WTC11 (cell line): Measurements from ENCODE around the gene M1AP. TPM values are rescaled to one million over a fixed set of nuclear protein-coding genes. Genes with fewer than 3 reads are reported as not detected.

ENCODE experiments used
- ATAC-seq: fragments of 200-7000 bp; cut with Tn5 transposase; 2 replicates; pipeline ENCODE4 v1.10.0; 2021; ENCODE audit warnings: mild to moderate bottlenecking, moderate library complexity
- CTCF ChIA-PET: fragments of 300-600 bp; sonication (Branson Sonifier 250); formaldehyde crosslinking; loops from one replicate; lab custom pipeline; 2021; ENCODE audit warnings: antibody characterized with exemption; lab: Charles Lee
- POLR2A ChIA-PET: fragments of 350-600 bp; sonication (Branson Sonifier 250); formaldehyde crosslinking; loops from one replicate; lab custom pipeline; 2021; ENCODE audit warnings: antibody characterized with exemption; lab: Charles Lee
- DNase-seq: peaks from one replicate; pipeline ENCODE4 v3.0.0; 2021; ENCODE audit warnings: low spot score
- H3K27ac Mint-ChIP-seq: 2 replicates; pipeline ENCODE4 v1.8.0; 2021; ENCODE audit warnings: mixed read lengths
- H3K27me3 Mint-ChIP-seq: 2 replicates; pipeline ENCODE4 v1.8.0; 2021; ENCODE audit warnings: low read depth, mild to moderate bottlenecking, moderate library complexity, mixed read lengths
- H3K36me3 Mint-ChIP-seq: 2 replicates; pipeline ENCODE4 v1.8.0; 2021; ENCODE audit warnings: mixed read lengths
- H3K4me1 Mint-ChIP-seq: 2 replicates; pipeline ENCODE4 v1.8.0; 2022; ENCODE audit warnings: mixed read lengths
- H3K4me3 Mint-ChIP-seq: 2 replicates; pipeline ENCODE4 v1.8.0; 2021; ENCODE audit warnings: mild to moderate bottlenecking, moderate library complexity, mixed read lengths
- H3K9me3 Mint-ChIP-seq: 2 replicates; pipeline ENCODE4 v1.8.0; 2021; ENCODE audit warnings: mixed read lengths
- GTF2I ChIP-seq: fragments of 250-450 bp; sonication (Bioruptor Pico); conservative IDR thresholded peaks from 2 replicates; pipeline ENCODE4 v1.4.0; 2021; ENCODE audit warnings: mild to moderate bottlenecking
- HMGA2 ChIP-seq: fragments of 250-450 bp; sonication (Bioruptor Pico); IDR thresholded peaks from 2 replicates; pipeline ENCODE4 v1.4.0; 2021; ENCODE audit warnings: mild to moderate bottlenecking, moderate library complexity
- IRF2 ChIP-seq: sonication (generic); formaldehyde crosslinking; IDR thresholded peaks from 2 replicates; pipeline ENCODE4 v1.8.0; 2022; ENCODE audit warnings: low read depth, missing genetic modification reagents, borderline replicate concordance
- JUN ChIP-seq: sonication (generic); formaldehyde crosslinking; IDR thresholded peaks from 2 replicates; pipeline ENCODE4 v1.8.0; 2023; ENCODE audit warnings: mild to moderate bottlenecking, missing genetic modification reagents
- NR3C1 ChIP-seq: sonication (generic); formaldehyde crosslinking; conservative IDR thresholded peaks from 2 replicates; pipeline ENCODE4 v1.8.1; 2023; ENCODE audit warnings: low read depth, mild to moderate bottlenecking, missing genetic modification reagents
- TCF7 ChIP-seq: sonication (generic); formaldehyde crosslinking; IDR thresholded peaks from 2 replicates; pipeline ENCODE4 v1.8.0; 2022; ENCODE audit warnings: mild to moderate bottlenecking, low read depth, missing genetic modification reagents, moderate library complexity
- TP53 ChIP-seq: sonication (generic); formaldehyde crosslinking; IDR thresholded peaks from 2 replicates; pipeline ENCODE4 v1.8.1; 2023; ENCODE audit warnings: mild to moderate bottlenecking, missing genetic modification reagents
- ZBTB21 ChIP-seq: sonication (generic); formaldehyde crosslinking; IDR thresholded peaks from 2 replicates; pipeline ENCODE4 v1.8.1; 2023; ENCODE audit warnings: mild to moderate bottlenecking, missing genetic modification reagents, borderline replicate concordance
- ZNF138 ChIP-seq: sonication (generic); formaldehyde crosslinking; conservative IDR thresholded peaks from 2 replicates; pipeline ENCODE4 v1.8.1; 2022; ENCODE audit warnings: mild to moderate bottlenecking, moderate library complexity, missing genetic modification reagents
- ZNF263 ChIP-seq: sonication (generic); formaldehyde crosslinking; IDR thresholded peaks from 2 replicates; pipeline ENCODE4 v1.8.1; 2022; ENCODE audit warnings: low read depth, mild to moderate bottlenecking, moderate library complexity, missing genetic modification reagents
- ZNF281 ChIP-seq: sonication (generic); formaldehyde crosslinking; IDR thresholded peaks from 2 replicates; pipeline ENCODE4 v1.8.0; 2023; ENCODE audit warnings: mild to moderate bottlenecking, missing genetic modification reagents
- ZNF423 ChIP-seq: fragments of 250-450 bp; sonication (Bioruptor Pico); IDR thresholded peaks from 2 replicates; pipeline ENCODE4 v2.1.2; 2022; ENCODE audit warnings: mild to moderate bottlenecking, moderate library complexity
- ZNF425 ChIP-seq: fragments of 250-450 bp; sonication (Bioruptor Pico); conservative IDR thresholded peaks from 2 replicates; pipeline ENCODE4 v1.9.0; 2021; ENCODE audit warnings: mild to moderate bottlenecking
- ZNF671 ChIP-seq: fragments of 250-450 bp; sonication (Bioruptor Pico); IDR thresholded peaks from 2 replicates; pipeline ENCODE4 v1.8.0; 2021; ENCODE audit warnings: mild to moderate bottlenecking
- total RNA-seq: library from RNA; stranded (reverse); gene quantifications from 3 replicates; pipeline ENCODE4 v1.2.3, GENCODE V29; 2021
- TF ChIP-seq, protein P1 (sequence below): sonication (generic); formaldehyde crosslinking; IDR thresholded peaks from 2 replicates; pipeline ENCODE4 v1.8.1; 2023; ENCODE audit warnings: mild to moderate bottlenecking, missing genetic modification reagents, moderate library complexity
- TF ChIP-seq, protein P2 (sequence below): fragments of 250-450 bp; sonication (Bioruptor Pico); IDR thresholded peaks from 2 replicates; pipeline ENCODE4 v1.9.0; 2021; ENCODE audit warnings: mild to moderate bottlenecking, borderline replicate concordance
- TF ChIP-seq, protein P3 (sequence below): sonication (generic); formaldehyde crosslinking; IDR thresholded peaks from 2 replicates; pipeline ENCODE4 v1.8.1; 2023; ENCODE audit warnings: mild to moderate bottlenecking, missing genetic modification reagents, borderline replicate concordance
- TF ChIP-seq, protein P4 (sequence below): fragments of 250-450 bp; sonication (Bioruptor Pico); IDR thresholded peaks from 2 replicates; pipeline ENCODE4 v1.9.0; 2021; ENCODE audit warnings: moderate library complexity, mild to moderate bottlenecking, inconsistent platforms, borderline replicate concordance

The M1AP gene
- total RNA-seq, 1 experiment from 2014 or later, result 5.9 TPM

DNA sequence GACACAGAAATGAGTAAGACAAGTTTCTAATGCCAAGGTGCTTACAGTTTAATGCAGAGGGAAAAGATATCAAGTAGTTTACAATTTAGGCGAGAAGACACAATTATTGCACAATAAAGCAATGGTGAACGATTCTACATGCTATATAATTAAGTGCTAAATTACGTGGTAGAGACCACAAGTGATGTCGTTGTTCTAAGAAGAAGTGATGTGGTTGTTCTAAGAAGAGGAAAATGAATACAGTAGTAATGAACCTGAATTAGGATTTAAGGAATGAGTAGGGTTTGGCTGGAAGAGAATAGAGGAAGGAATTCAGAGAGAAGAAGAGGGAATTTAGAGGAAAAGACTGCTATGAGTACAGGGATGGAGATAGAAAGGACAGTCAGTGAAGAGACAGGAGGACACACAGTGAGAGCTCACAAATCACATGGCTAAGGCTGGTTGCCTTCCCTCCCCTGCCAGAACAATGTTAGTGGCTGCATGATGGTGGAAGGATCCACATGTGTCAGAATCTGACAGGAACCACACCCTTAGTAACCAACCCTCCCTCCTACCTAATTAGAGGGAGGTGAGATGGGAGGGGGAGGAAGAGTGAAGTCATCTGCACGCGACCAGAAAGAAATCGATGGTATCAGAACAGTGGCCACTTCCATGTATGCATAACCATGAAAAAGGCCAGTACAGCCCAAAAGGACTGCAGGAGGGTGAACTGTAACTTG is 44.7 kb downstream of the M1AP start (continued):
- TF ChIP-seq ZNF281 (CRISPR knock-in tag), result no peak

DNA sequence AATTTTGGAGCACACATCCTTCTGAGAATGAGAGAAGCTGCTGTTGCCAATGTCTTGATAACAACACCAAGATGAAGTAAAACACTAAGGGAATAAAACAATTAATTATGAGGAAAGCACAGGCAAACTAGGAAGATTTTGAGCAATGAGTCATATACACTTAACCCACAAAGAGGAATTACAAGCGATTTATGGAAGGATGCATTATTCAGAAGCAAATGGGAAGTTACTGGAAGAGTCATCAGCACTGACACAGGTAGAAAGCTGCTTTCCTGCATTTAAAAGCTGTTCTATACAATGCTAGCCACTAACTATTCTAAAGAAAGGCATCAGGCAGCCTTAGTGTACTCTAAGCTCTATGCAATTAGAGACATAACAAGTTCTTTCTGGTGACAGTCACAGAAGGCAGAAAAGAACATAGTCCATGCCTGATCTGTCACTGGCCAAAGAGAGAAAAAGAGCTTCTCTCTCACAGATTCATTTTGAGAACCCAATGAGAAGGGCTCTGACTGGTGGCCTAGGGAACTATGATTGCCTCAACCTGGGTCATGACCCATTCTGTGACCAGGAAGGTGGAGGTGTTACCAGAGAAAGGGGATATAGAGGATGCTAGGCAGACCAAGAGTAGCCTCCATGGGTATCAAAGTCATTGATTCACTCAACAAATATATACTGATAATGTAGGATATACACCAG is 45.4 kb downstream of the M1AP start:
- no peaks in the 10 kb centered on the region for H3K9me3 Mint-ChIP-seq
- ChIA-PET CTCF (no interaction called here), POLR2A (no interaction called here)
- H3K4me1 Mint-ChIP-seq, result no peaks in the 10 kb centered on the region
- no peak for DNase-seq
- no peak overlapping the region for H3K4me3 Mint-ChIP-seq
- ATAC-seq, result no peak
- peaks cover 8% of the 10 kb centered on the region for H3K27me3 Mint-ChIP-seq
- no peak overlapping the region for H3K27ac Mint-ChIP-seq
- no peaks in the 10 kb centered on the region for H3K36me3 Mint-ChIP-seq
- TF ChIP-seq ZNF138 (CRISPR knock-in tag), result no peak
- no peak for TF ChIP-seq ZNF263 (CRISPR knock-in tag)
- no peak for TF ChIP-seq TP53 (CRISPR knock-in tag)
- TF ChIP-seq ZNF425 (CRISPR knock-in tag), result no peak
- TF ChIP-seq ZNF671 (CRISPR knock-in tag), result no peak
- TF ChIP-seq, protein P1, sequence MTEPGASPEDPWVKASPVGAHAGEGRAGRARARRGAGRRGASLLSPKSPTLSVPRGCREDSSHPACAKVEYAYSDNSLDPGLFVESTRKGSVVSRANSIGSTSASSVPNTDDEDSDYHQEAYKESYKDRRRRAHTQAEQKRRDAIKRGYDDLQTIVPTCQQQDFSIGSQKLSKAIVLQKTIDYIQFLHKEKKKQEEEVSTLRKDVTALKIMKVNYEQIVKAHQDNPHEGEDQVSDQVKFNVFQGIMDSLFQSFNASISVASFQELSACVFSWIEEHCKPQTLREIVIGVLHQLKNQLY (CRISPR knock-in tag), result no peak
- TF ChIP-seq, protein P2, sequence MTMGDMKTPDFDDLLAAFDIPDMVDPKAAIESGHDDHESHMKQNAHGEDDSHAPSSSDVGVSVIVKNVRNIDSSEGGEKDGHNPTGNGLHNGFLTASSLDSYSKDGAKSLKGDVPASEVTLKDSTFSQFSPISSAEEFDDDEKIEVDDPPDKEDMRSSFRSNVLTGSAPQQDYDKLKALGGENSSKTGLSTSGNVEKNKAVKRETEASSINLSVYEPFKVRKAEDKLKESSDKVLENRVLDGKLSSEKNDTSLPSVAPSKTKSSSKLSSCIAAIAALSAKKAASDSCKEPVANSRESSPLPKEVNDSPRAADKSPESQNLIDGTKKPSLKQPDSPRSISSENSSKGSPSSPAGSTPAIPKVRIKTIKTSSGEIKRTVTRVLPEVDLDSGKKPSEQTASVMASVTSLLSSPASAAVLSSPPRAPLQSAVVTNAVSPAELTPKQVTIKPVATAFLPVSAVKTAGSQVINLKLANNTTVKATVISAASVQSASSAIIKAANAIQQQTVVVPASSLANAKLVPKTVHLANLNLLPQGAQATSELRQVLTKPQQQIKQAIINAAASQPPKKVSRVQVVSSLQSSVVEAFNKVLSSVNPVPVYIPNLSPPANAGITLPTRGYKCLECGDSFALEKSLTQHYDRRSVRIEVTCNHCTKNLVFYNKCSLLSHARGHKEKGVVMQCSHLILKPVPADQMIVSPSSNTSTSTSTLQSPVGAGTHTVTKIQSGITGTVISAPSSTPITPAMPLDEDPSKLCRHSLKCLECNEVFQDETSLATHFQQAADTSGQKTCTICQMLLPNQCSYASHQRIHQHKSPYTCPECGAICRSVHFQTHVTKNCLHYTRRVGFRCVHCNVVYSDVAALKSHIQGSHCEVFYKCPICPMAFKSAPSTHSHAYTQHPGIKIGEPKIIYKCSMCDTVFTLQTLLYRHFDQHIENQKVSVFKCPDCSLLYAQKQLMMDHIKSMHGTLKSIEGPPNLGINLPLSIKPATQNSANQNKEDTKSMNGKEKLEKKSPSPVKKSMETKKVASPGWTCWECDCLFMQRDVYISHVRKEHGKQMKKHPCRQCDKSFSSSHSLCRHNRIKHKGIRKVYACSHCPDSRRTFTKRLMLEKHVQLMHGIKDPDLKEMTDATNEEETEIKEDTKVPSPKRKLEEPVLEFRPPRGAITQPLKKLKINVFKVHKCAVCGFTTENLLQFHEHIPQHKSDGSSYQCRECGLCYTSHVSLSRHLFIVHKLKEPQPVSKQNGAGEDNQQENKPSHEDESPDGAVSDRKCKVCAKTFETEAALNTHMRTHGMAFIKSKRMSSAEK, result no peak
- TF ChIP-seq JUN, result no peak
- no peak for TF ChIP-seq IRF2 (CRISPR knock-in tag)
- no peak for TF ChIP-seq ZBTB21
- TF ChIP-seq NR3C1, result no peak
- no peak for TF ChIP-seq GTF2I (CRISPR knock-in tag)
- no peak for TF ChIP-seq ZNF423 (CRISPR knock-in tag)
- no peak for TF ChIP-seq TCF7
- TF ChIP-seq, protein P3, sequence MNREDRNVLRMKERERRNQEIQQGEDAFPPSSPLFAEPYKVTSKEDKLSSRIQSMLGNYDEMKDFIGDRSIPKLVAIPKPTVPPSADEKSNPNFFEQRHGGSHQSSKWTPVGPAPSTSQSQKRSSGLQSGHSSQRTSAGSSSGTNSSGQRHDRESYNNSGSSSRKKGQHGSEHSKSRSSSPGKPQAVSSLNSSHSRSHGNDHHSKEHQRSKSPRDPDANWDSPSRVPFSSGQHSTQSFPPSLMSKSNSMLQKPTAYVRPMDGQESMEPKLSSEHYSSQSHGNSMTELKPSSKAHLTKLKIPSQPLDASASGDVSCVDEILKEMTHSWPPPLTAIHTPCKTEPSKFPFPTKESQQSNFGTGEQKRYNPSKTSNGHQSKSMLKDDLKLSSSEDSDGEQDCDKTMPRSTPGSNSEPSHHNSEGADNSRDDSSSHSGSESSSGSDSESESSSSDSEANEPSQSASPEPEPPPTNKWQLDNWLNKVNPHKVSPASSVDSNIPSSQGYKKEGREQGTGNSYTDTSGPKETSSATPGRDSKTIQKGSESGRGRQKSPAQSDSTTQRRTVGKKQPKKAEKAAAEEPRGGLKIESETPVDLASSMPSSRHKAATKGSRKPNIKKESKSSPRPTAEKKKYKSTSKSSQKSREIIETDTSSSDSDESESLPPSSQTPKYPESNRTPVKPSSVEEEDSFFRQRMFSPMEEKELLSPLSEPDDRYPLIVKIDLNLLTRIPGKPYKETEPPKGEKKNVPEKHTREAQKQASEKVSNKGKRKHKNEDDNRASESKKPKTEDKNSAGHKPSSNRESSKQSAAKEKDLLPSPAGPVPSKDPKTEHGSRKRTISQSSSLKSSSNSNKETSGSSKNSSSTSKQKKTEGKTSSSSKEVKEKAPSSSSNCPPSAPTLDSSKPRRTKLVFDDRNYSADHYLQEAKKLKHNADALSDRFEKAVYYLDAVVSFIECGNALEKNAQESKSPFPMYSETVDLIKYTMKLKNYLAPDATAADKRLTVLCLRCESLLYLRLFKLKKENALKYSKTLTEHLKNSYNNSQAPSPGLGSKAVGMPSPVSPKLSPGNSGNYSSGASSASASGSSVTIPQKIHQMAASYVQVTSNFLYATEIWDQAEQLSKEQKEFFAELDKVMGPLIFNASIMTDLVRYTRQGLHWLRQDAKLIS (CRISPR knock-in tag), result no peak
- no peak for TF ChIP-seq HMGA2
- TF ChIP-seq, protein P4, sequence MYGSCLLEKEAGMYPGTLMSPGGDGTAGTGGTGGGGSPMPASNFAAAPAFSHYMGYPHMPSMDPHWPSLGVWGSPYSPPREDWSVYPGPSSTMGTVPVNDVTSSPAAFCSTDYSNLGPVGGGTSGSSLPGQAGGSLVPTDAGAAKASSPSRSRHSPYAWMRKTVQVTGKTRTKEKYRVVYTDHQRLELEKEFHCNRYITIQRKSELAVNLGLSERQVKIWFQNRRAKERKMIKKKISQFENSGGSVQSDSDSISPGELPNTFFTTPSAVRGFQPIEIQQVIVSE (CRISPR knock-in tag), result no peak
